SU-DHL-6 (cell line): ENCODE data around the gene EIF3K.
"Not testable (repeated sequence)": the region's sequence is repeated elsewhere in the genome, so short reads cannot be mapped to it uniquely, and the experiment has no call there.

ENCODE experiments used
- H2AFZ ChIP-seq: fragments of 200-600 bp; sonication (generic); 2 replicates; pipeline ENCODE4 v1.6.1; 2014; ENCODE audit warnings: low read depth, mild to moderate bottlenecking, moderate library complexity, mixed read lengths, antibody characterized with exemption, low read length; ENCODE audit not compliant: severe bottlenecking
- H3F3A ChIP-seq: fragments of 200-600 bp; shearing (Covaris generic); 2 replicates; pipeline ENCODE4 v1.6.0; 2016; ENCODE audit warnings: antibody characterized with exemption, mild to moderate bottlenecking; ENCODE audit not compliant: insufficient read depth
- H3K27ac ChIP-seq: fragments of 200-600 bp; sonication (generic); 2 replicates; pipeline ENCODE4 v1.5.1; 2016; ENCODE audit warnings: low read depth, mild to moderate bottlenecking, low read length, moderate library complexity, mixed read lengths
- H3K27me3 ChIP-seq: fragments of 200-600 bp; sonication (generic), shearing (Covaris generic); 2 replicates; pipeline ENCODE4 v1.6.0; 2014; ENCODE audit warnings: mild to moderate bottlenecking, low read length
- H3K36me3 ChIP-seq: fragments of 200-600 bp; sonication (generic); 2 replicates; pipeline ENCODE4 v1.6.1; 2014; ENCODE audit warnings: mild to moderate bottlenecking, low read length, mixed read lengths
- H3K4me2 ChIP-seq: fragments of 300-600, 200-600 bp; shearing (Covaris generic), sonication (generic); 2 replicates; pipeline ENCODE4 v1.6.0; 2014; ENCODE audit warnings: low read length, low read depth, mild to moderate bottlenecking; ENCODE audit not compliant: poor library complexity, severe bottlenecking
- H3K4me3 ChIP-seq: fragments of 200-600 bp; sonication (generic); 2 replicates; pipeline ENCODE4 v1.5.1; 2014; ENCODE audit warnings: antibody characterized with exemption, low read length, mild to moderate bottlenecking, mixed read lengths; ENCODE audit not compliant: insufficient read depth, poor library complexity, severe bottlenecking
- H3K79me2 ChIP-seq: fragments of 200-600 bp; sonication (generic); 2 replicates; pipeline ENCODE4 v1.6.1; 2014; ENCODE audit warnings: mild to moderate bottlenecking, low read length, moderate library complexity; ENCODE audit not compliant: insufficient read depth
- H3K9ac ChIP-seq: fragments of 200-600 bp; sonication (generic); 2 replicates; pipeline ENCODE4 v1.7.0; 2014; ENCODE audit warnings: mild to moderate bottlenecking, low read length
- H3K9me2 ChIP-seq: fragments of 200-600 bp; sonication (generic); replicated peaks from 2 replicates; pipeline ENCODE4 v1.6.1; 2014; ENCODE audit warnings: low read length; ENCODE audit not compliant: insufficient read depth
- H3K9me3 ChIP-seq: fragments of 200-600 bp; sonication (generic); 2 replicates; pipeline ENCODE4 v1.6.1; 2014; ENCODE audit warnings: low read length, mixed read lengths; ENCODE audit not compliant: insufficient read depth
- H4K20me1 ChIP-seq: fragments of 200-600 bp; sonication (generic); 2 replicates; pipeline ENCODE4 v1.6.1; 2014; ENCODE audit warnings: low read depth, mild to moderate bottlenecking, antibody characterized with exemption, low read length, moderate library complexity, mixed read lengths
- CTCF ChIP-seq: fragments of 200-600 bp; sonication (generic); IDR thresholded peaks from one replicate; pipeline ENCODE4 v1.5.1; 2017; ENCODE audit warnings: antibody characterized with exemption, mild to moderate bottlenecking, low read length, moderate library complexity; ENCODE audit not compliant: insufficient read depth, poor library complexity, severe bottlenecking
- EZH2phosphoT487 ChIP-seq: fragments of 200-600 bp; sonication (generic), shearing (Covaris generic); conservative IDR thresholded peaks from 2 replicates; pipeline ENCODE4 v1.6.1; 2018; ENCODE audit warnings: mild to moderate bottlenecking, antibody characterized with exemption, low read length, moderate library complexity, mixed read lengths

EIF3K gene

DNA sequence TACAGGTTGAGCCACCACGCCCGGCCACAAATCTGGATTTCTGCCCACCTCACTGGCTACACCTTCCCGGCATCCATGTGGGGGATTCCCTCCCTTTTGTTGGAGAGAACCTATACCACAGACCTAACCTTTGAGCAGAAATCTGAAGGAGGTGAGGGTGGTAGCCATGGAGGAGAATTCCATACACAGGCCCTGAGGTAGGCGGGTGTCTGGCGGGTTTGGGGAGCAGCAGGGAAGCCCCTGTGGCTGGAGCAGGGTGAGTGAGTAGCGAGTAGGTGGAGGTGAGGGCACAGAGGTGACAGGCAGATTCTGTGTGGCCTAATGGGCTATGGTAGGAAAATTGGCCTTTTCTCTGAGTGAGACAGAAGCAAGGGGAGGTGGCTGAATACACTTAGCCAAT lies 10.6 kb downstream of the EIF3K start:
- Histone ChIP-seq H3K9ac (no peak overlapping the region), H3F3A (no peaks in the 10 kb centered on the region; the same call in 1 of the 2 replicates)

GRCh38 chr19:38631301-38631700 lies 12.3 kb downstream of the EIF3K start:
- H3K4me2 ChIP-seq, H2AFZ ChIP-seq, H3K36me3 ChIP-seq, H3K9me3 ChIP-seq, H3K79me2 ChIP-seq, H3K9me2 ChIP-seq, H3K9ac ChIP-seq, H3K27ac ChIP-seq, H3F3A ChIP-seq, H3K27me3 ChIP-seq, H4K20me1 ChIP-seq, H3K4me3 ChIP-seq: not testable (repeated sequence)

More for the DNA sequence above, 10.6 kb downstream of the EIF3K start:
- Histone ChIP-seq H3K9me3 (no peaks in the 10 kb centered on the region), H4K20me1 (no peaks in the 10 kb centered on the region), H2AFZ (no peak overlapping the region), H3K36me3 (0 out of 2 replicates have a peak, but pooled peaks cover 2% of the 10 kb centered on the region), H3K9me2 (no peaks in the 10 kb centered on the region), H3K4me3 (no peak overlapping the region), H3K27me3 (no peaks in the 10 kb centered on the region), H3K27ac (no peak overlapping the region), H3K79me2 (no peaks in the 10 kb centered on the region), H3K4me2 (no peak overlapping the region)
- TF ChIP-seq EZH2phosphoT487 (no peak), CTCF (no peak)

DNA sequence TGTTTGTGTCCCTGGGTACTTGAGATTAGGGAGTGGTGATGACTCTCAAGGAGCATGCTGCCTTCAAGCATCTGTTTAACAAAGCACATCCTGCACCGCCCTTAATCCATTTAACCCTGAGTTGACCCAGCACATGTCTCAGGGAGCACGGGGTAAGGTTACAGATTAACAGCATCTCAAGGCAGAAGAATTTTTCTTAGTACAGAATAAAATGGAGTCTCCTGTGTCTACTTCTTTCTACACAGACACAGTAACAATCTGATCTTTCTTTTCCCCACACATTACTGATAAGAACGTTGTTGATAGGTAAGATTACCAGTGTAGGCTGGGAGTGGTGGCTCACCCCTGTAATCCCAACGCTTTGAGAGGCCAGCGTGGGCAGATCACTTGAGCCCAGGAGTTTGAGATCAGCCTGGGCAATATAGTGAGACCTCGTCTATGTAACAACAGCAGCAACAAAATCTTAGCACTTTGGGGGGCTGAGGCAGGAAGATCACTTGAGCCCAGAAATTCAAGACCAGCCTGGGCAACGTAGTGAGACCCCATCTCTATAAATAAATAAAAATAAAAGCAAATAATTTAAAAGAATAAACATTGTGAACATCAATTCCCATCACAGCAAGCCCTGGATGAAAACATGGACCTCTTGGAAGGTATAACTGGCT lies 13.0 kb downstream of the EIF3K start:
- not testable (repeated sequence) for H3K4me2 ChIP-seq, H3K36me3 ChIP-seq, H4K20me1 ChIP-seq, H3K79me2 ChIP-seq, H3K9ac ChIP-seq, H3K9me3 ChIP-seq, H3K4me3 ChIP-seq, H3K9me2 ChIP-seq, H3F3A ChIP-seq, H2AFZ ChIP-seq, H3K27ac ChIP-seq, H3K27me3 ChIP-seq

DNA sequence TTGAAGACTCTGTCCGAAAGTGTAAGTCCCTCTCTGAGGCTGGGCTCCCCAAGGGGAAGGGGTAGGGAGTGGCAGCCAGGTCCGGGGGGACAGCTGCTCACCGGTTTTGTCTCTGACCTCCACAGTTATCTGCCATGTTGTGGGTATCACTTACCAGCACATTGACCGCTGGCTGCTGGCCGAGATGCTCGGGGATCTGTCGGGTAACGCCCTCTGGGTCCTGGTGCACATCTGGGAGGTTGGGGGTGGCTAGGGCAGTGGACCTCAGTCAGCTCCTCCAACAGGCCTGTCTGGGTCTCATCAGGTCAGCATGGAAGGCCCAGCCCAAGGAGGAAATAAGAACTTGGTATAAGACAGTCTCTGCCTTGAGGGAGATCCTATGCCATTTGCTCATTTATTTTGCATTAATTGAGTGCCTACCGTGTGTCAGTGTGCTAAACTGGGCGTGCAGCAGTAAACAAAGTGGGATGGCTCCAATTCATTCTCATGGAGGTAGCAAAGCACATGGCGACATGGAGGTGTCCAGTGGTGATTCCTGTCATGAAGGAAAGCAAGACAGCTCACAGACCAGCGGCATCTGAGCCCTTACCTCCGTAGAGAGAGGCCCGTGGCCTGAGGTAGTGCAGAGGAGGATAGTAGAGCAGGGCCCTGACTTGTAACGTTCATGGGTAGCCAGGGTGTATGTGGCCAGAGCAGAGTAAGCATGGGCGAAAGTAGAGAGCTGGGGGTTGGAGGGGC lies 13.7 kb downstream of the EIF3K start:
- Histone ChIP-seq H4K20me1 (no peaks in the 10 kb centered on the region), H3K9ac (no peak overlapping the region), H3K27ac (no peak overlapping the region), H3K27me3 (no peaks in the 10 kb centered on the region), H3K79me2 (no peaks in the 10 kb centered on the region), H3K4me2 (no peak overlapping the region), H3F3A (no peaks in the 10 kb centered on the region; the same call in 1 of the 2 replicates), H3K9me3 (no peaks in the 10 kb centered on the region), H3K36me3 (no peaks in the 10 kb centered on the region), H3K4me3 (no peak overlapping the region), H2AFZ (no peak overlapping the region), H3K9me2 (no peaks in the 10 kb centered on the region)
- no peak for TF ChIP-seq CTCF
- TF ChIP-seq EZH2phosphoT487: no peak
